ENCODE data around the gene PTPN18.
"Not testable (repeated sequence)": the region's sequence is repeated elsewhere in the genome, so short reads cannot be mapped to it uniquely, and the experiment has no call there.

PTPN18 gene

DNA sequence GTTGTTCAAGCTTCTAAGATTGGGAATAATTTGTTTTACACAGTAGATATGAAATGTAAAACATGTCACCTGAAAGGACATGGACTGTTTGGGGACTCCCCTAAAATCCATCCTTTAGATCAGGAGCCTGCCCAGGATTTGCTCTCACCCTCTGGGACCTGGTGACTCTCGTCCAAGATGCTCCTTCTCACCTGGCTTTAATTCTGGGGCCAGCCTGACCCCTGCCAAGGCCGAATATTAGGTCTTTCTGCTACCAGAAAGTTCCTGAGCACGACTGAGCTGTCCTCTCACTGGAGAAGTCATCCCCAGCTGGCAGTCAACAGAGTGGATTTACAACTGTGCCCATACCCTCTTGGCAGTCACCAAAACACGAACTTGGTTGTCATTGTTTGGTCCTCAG, 25.3 kb downstream of the PTPN18 start:
- DNase-seq (ENCODE audit: low read depth): no peak

GRCh38 chr2:130381619-130382018, 25.8 kb downstream of the PTPN18 start:
- no peak for DNase-seq (ENCODE audit: low read depth)

GRCh38 chr2:130382313-130382917, 26.6 kb downstream of the PTPN18 start:
- DNase-seq (ENCODE audit: low read depth): no peak

GRCh38 chr2:130385709-130386108, 29.9 kb downstream of the PTPN18 start:
- DNase-seq (ENCODE audit: low read depth): no peak

DNA sequence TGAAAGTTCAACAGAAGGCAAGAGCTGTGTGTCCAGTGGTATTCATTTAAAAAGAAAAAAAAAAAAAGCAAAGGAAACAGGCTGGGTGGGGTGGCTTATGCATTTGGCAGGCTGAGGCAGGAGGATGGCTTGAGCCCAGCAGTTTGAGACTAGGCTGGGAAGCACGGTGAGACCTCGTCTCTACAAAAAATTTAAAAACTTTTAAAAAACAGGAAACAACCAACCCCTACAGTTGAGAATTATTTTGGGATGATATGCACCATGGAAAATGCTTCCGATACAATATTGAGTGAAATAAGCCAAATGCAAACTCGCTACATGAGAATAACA, 31.2 kb downstream of the PTPN18 start:
- DNase-seq (ENCODE audit: low read depth): no peak

DNA sequence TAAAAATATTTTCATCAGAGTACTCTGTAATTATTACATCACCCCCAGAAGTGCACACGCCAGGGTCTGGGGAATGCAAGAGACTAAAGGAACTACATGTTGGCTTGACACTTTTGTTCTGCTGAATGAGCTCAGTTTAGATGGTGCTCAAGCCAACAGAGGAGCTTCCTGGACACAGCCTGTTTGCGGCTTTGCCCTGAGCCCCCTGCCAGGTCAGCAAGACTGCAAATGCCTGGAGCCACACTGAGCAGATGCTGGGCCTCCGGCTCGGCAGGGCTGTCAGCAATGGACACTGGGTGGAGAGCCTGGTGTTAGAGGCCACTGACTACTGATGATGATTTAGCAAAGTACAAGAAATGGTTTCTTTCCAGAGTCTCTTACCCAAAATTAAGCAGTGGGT, 31.9 kb downstream of the PTPN18 start:
- no peak for DNase-seq (ENCODE audit: low read depth)

- no peak for DNase-seq (ENCODE audit: low read depth)
These were observed 32.5 kb downstream of the PTPN18 start for GRCh38 chr2:130388221-130388907.

GRCh38 chr2:130389358-130389757, 33.5 kb downstream of the PTPN18 start:
- DNase-seq (ENCODE audit: low read depth): no peak

- no peak for DNase-seq (ENCODE audit: low read depth)
These were observed 33.9 kb downstream of the PTPN18 start for GRCh38 chr2:130389783-130390182.

GRCh38 chr2:130390460-130391057, 34.7 kb downstream of the PTPN18 start:
- no peak for DNase-seq (ENCODE audit: low read depth)

GRCh38 chr2:130391058-130391871, 35.4 kb downstream of the PTPN18 start:
- peak; percentile 39 for DNase-seq (ENCODE audit: low read depth)

DNA sequence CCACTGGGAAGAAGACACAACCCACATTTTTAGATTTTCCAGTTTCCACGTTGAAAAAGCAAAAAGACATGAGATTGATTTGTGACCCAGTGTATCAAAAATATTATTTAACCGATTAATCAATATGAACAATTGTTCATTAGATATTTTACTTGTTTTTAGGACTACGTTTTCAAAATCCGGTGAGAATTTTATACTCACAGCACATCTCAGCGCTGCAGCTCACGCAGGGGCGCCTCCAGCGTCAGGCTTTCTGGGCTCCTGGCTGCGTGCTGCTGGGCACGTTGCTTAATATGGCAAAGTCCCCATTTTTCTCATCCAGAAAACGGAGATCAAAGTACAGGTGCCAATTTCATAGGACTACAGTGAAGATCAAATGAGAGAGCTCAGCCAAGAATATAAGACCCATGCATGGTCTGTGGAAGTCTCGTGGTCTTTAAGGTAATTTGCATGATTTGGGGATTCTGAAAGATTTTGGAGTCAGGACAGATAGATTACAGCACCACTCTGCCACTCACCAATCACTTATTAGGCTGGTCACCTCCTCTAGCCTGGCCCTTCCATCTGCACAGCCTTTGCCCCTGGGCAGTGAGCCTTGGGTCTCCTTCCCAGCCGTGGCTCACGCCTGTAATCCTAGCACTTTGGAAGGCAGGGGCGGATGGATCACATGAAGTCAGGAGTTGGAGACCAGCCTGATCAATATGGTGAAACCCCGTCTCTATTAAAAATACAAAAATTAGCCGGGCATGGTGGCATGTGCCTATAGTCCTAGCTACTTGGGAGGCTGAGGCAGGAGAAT, 36.2 kb downstream of the PTPN18 start:
- DNase-seq (ENCODE audit: low read depth): no peak

DNA sequence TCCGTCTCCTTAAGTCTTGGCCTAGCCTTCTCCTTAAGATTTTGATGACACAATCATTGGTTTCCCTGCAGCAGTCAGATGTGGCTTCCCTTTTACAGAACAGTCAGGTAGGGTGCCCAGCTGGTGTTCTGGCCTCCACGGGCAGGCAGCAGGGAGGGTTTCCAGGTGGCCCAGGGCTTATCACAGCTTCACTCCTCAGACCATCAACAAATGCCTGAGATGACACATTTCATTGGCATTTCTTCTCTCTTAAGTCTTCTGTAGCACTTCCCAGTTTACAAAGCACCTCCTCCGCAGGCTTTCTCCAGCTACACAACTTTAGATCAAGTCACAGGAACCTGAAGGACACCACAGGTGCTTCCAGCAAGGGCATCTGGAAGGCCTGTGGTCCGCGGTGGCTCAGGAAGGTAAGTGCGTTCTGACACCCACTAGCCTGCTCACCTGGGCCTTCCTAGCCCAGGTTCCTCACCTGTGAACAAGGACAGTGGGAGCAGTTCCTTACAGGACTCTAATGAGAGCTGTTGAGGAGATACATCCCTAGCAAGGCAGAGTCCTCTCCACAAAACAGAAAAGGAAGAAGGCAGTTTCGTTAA, 37.6 kb downstream of the PTPN18 start:
- no peak for DNase-seq (ENCODE audit: low read depth)

- DNase-seq (ENCODE audit: low read depth): not testable (repeated sequence)
These were observed 50.4 kb downstream of the PTPN18 start for GRCh38 chr2:130406280-130406679.

DNA sequence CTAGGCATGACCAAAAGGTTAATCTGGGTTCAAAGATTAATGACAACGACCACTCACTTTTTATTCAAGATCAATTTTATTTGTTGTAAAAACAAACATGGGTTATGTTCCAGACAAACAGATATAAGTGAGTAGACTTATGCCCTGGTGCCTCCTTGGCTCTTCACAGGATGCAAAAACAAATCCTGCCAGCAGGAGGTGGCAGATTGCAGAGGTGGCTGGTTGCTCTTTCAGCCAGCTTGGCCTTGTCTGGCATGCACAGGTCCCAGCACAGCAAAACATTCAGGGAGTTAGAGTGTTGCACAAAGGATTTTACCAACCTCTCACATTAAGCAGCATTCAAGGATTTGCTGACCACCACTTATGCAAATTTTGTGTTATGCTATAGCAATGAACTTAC, 60.8 kb downstream of the PTPN18 start:
- DNase-seq (ENCODE audit: low read depth): not testable (repeated sequence)

GRCh38 chr2:130418845-130419244, 63.0 kb downstream of the PTPN18 start:
- DNase-seq (ENCODE audit: low read depth): not testable (repeated sequence)
